ENCODE results near the gene FGD1. TPM values are rescaled to one million over a fixed set of nuclear protein-coding genes. Genes with fewer than 3 reads are reported as not detected.

Gene FGD1
- total and polyA plus RNA-seq, 2 experiments from 2014 or later = 11.8 to 24.9 TPM

GRCh38 chrX:54446084-54446483, 50.0 kb downstream of the FGD1 start (continued):
- no peak for TF ChIP-seq CTCF (conservative IDR thresholded peaks at IDR 0.05; ENCODE audit: low read depth in 2 of 2)
- no peak for TF ChIP-seq REST (IDR thresholded peaks at IDR 0.05; ENCODE audit: unreplicated experiment)
- TF ChIP-seq ZNF114 (CRISPR knock-in tag; IDR thresholded peaks at IDR 0.05) = no peak

GRCh38 chrX:54444752-54445151, 51.3 kb downstream of the FGD1 start:
- Mint-ChIP-seq H3K9me3 (no peaks in the 10 kb centered on the region; the same call in 2 of the 3 replicates), H3K27me3 (ENCODE audit: insufficient read depth, low read depth, poor library complexity) (peaks cover 9% of the 10 kb centered on the region), H3K4me1 (peaks cover 19% of the 10 kb centered on the region), H3K4me3 (no peak overlapping the region), H3K36me3 (ENCODE audit: low read depth) (peaks cover 49% of the 10 kb centered on the region), H3K27ac (no peak overlapping the region)
- no peaks in the 10 kb centered on the region for H3F3A ChIP-seq (replicated peaks; ENCODE audit: low read depth)
- no peak overlapping the region for H3K4me3 ChIP-seq
- no peaks in the 10 kb centered on the region for H3K27me3 ChIP-seq (ENCODE audit: insufficient read depth)
- no peaks in the 10 kb centered on the region for H3K36me3 ChIP-seq (ENCODE audit: insufficient read depth)
- no peak for DNase-seq (ENCODE audit: low spot score)
- no peak overlapping the region for H3K4me2 ChIP-seq
- no peaks in the 10 kb centered on the region for H3K9me2 ChIP-seq (ENCODE audit: insufficient read depth)
- H4K20me1 ChIP-seq (replicated peaks; ENCODE audit: insufficient read depth) = 0 out of 2 replicates have a peak, but pooled peaks cover 3% of the 10 kb centered on the region
- ATAC-seq = no peak
- H3K27ac ChIP-seq (ENCODE audit: low read depth) = no peak overlapping the region
- H3K4me1 ChIP-seq (ENCODE audit: insufficient read depth) = peaks cover 7% of the 10 kb centered on the region; the same call in 1 of the 2 replicates
- H2AFZ ChIP-seq = no peak overlapping the region
- peaks cover 26% of the 10 kb centered on the region for H3K79me2 ChIP-seq (replicated peaks; ENCODE audit: insufficient read depth)
- no peak for TF ChIP-seq ZNF462 (CRISPR knock-in tag; IDR thresholded peaks at IDR 0.05)
- TF ChIP-seq ZNF114 (CRISPR knock-in tag; IDR thresholded peaks at IDR 0.05) = no peak
- TF ChIP-seq POLR2AphosphoS5 (IDR thresholded peaks at IDR 0.05; ENCODE audit: low read depth) = no peak
- TF ChIP-seq ZNF331 (CRISPR knock-in tag; IDR thresholded peaks at IDR 0.05; ENCODE audit: low read depth) = no peak
- TF ChIP-seq JUNB (IDR thresholded peaks at IDR 0.05; ENCODE audit: unreplicated experiment) = no peak
- no peak for TF ChIP-seq CTCF (conservative IDR thresholded peaks at IDR 0.05; ENCODE audit: low read depth in 2 of 2)
- no peak for TF ChIP-seq EZH2phosphoT487 (IDR thresholded peaks at IDR 0.05; ENCODE audit: unreplicated experiment)
- TF ChIP-seq EZH2 (IDR thresholded peaks at IDR 0.05; ENCODE audit: low read depth, unreplicated experiment) = no peak
- TF ChIP-seq STAT1 (IDR thresholded peaks at IDR 0.05; ENCODE audit: unreplicated experiment) = no peak
- TF ChIP-seq CREB1 (CRISPR knock-in tag; IDR thresholded peaks at IDR 0.05; ENCODE audit: low read depth) = no peak
- no peak for TF ChIP-seq NANOG (IDR thresholded peaks at IDR 0.05; ENCODE audit: borderline replicate concordance)

Data from GM23338 (cell line).